Middle frontal gyrus (tissue), 1 donor: ENCODE measurements around the gene NSFL1C.
"Not testable (repeated sequence)": the region's sequence is repeated elsewhere in the genome, so short reads cannot be mapped to it uniquely, and the experiment has no call there.

Source experiments
- DNase-seq: peaks from one replicate; pipeline ENCODE4 v3.0.0-alpha.2; 2015; ENCODE audit warnings: low spot score; ENCODE audit errors: extremely low spot score

The NSFL1C gene

DNA sequence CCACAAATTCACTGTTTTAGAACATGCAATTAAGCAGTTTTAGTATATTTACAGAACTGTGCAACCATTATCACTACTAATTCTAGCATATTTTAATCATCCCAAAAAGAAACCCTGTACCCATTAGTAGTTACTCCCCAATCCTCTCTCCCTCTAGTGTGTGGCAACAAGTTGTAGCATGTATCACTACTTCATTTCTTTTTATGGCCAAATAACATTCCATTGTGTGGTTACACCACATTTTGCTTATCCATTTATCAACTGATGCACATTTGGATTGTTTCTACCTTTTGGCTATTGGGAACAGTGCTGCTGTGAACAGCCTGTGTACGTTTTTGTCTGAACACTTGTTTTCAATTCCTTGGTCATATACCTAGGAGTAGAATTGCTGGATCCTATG is 42.3 kb downstream of the NSFL1C start:
- no peak for DNase-seq

DNA sequence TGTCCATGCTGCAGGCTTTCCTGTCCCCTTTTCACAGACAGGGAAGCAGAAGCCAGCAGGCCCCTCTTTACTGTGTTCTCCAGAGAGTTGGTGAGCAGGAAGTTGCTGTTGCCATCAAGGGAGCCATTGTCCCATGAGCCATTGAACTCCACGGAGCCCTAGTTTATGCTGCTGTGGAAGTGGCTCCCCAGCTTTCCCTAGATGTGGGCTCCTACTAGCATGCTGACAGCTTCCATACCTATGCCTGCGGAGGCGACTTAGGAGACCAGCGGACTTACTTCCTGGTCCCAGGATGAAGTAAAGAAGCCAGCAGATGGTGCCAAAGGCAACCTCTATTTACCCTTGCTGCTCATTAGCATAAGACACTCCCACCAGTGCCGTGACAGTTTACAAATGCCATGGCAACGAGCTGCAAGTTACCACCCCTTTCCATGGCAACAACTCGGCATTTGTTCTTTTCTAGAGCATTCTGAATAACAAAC is 43.0 kb downstream of the NSFL1C start:
- DNase-seq: no peak

DNA sequence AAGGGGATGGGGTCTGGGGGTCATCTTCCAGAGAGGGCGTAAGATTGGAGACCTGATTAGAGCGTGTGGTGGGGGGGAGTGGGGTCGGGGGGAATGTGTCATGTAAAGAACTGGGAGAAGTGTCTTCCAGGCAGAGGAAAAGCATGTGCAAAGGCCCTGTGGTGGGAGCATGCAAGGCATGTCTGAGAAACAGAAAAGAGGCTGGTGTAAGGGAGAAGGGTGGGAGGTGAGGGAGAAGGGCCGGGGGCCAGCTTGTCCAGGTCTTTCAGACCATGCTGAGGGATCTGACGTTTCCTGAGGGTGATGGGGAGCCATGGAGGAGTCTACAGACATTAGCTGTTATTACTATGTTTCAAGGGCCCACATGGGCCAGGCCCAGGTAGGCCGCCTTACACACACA is 43.4 kb downstream of the NSFL1C start:
- no peak for DNase-seq

DNA sequence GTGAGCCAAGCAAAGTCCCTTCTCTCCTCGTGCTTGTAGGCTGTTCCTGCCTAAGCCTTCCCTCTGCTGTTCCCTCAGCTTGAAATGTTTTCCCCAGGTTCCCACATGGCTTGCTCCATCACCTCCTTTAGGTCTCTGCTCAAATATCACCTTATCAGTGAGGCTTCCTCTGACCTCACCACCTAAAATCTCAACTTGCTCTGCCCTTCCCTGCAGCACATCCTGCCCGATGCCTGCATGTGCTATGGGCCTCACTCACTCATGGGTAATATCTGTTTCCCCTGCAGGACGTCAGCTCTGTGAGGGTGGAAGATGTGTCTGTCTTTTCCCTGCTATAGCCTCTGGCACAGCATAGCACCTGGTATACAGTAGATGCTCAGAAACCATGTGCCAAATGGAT is 43.9 kb downstream of the NSFL1C start:
- DNase-seq: no peak

DNA sequence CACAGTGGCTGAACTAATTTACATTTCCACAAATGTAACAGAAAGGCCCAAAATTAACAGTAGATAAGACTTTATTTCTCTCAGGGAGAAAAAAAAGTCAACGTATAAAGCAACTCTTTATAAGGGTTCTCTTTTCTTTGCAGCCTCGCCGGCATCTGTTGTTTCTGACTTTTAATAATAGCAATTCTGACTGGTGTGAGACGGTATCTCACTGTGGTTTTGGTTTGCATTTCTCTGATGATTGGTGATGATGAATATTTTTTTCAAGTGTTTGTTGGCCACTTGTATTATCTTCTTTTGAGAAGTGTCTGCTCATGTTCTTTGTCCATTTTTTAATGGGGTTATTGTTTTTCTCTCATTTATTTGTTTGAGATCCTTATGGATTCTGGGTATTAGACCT is 46.6 kb downstream of the NSFL1C start:
- DNase-seq: no peak

DNA sequence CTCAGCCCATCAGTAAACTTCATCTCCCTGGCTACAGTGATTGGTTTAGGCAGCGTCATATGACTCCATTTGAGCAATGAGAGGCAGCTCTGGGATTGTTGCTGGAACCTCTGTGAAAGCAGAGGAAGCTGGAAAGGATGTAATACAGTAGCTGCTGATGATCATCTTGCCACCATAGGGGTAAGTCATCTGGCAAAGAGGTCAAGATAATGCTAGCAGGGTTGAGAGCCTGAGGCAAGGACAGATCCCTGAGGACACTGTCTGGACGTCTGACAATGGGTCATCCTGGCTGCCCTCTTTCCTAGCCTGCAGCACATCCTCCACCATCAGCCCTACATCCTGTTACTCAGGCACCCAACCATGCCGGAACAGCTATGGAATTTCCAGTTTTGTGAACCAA is 48.3 kb downstream of the NSFL1C start:
- DNase-seq: no peak

DNA sequence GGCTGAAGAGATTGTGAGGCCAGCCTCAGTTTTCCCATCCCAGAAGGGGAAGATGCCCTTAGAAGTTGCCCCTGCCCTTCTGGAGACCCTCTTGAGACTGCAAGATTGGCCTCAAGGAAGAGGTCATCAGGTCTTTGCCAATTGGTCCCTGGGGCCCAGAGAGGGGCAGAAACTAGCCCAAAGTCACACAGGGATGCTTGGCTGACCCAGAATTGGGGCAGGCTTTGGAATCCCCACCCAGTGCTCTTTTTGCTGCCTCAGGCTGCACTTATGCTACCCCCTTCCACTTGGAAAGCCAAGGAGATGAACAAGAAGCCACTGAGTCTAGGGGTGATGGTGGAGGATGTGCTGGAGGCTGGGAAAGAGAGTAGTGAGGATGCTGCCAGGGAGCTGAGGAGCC is 48.9 kb downstream of the NSFL1C start:
- no peak for DNase-seq

DNA sequence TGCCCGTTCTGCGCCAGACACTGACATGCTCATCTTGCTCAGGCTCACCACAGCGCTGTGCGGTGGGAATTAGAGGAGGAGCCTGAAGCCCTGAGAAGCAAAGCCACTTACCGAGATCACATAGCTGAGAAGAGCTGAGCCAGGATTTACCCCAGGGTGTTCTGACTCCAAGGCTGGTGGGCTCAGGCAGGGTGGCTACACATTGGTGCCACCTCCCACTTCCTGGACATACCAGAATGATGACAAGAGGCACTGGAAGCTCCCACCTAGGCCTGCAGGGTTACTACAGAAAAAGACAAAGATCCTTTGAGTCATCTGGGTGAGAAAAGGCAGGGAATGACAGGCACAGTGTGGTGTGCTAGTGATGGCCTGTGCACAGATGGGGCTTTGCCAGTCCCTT is 49.4 kb downstream of the NSFL1C start:
- no peak for DNase-seq

DNA sequence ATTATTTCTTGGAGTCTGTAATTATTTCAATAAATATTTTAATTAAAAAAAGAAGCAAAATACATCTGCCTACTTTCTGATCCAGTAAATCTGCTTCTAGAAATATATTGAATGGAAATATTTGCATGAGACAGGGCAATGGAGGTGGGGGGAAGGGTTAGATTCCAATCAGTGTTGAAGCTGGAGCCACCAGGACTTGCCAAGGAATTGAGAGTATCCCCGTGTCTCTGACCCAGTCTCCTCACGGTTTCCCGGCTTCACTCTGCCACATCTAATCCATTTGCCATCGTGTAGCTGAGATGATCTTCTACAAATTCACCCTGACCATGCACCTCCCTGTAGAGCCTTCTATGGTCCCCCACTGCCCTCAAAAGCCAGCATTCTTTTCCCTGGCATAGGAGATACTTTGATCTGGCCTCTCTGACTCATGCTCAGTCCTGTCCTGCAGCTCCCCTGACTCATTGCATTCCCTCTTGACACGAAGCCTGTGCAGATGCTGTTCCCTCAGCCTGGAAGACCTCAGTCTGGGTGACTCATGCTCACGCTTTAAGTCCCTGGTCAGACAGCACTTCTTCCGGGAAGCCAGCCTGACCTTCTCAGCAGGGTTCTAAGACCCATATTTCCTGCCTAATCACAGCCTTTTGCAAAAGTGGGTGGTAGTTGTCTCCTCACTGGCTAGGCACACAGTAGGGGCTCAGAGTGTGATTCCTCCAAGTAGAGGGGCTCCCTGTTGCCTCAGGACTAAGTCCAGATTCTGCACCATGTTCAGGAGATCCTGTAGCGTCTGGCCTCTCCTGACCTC is 50.8 kb downstream of the NSFL1C start:
- no peak for DNase-seq

DNA sequence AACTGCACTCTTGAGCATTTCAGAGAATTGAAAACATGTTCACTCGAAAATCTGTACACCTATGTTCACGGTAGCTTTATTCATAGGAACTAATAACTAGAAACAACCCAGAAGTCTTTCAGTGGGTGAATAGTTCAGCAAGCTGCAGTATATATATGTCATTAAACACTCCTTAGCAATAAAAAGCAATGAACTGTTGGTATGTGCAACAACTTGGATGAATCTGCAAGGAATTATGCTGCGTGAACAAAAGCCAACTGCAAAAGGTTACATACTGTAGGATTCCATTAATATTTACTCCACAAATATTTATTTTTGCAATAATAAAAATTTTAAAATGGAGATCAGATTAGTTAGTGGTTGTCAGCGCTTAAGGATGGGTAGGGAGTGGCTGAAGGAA is 51.7 kb downstream of the NSFL1C start:
- no peak for DNase-seq

DNA sequence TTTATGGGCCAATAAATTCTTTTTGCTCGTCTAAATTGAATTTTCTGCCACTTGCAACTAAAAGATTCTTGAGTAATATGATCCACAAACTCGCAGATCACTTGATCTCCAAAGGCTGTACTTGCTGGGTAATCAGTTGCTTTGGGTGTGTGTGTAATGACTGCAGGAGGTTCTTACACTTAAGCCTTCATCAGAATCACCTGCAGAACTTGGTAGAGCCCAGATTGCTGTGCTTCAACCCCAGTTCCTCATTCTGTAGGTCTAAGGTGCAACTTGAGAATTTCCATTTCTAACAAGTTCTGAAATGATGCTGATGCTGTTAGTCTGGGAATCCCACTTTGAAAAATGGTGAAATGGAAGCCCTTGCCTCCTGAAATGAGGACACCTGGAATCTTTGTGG is 60.8 kb downstream of the NSFL1C start:
- no peak for DNase-seq

DNA sequence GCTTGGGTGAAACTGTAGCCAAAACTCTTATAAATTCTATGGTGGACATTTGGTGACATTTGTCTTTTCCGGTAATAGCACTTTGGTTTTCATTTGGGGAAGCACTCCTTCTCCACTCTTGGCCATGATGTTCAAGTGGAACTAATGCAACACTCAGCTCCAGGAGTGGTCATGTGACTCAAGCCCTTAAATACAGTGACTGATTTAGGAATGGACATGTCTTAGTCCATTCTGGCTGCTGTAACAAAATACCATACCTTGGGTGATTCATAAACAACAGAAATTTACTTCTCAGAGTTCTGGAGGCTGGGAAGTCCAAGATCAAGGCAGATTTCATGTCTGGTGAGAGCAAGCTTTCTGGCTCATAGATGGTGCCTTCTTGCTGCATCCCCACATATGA is 63.0 kb downstream of the NSFL1C start:
- DNase-seq: no peak

DNA sequence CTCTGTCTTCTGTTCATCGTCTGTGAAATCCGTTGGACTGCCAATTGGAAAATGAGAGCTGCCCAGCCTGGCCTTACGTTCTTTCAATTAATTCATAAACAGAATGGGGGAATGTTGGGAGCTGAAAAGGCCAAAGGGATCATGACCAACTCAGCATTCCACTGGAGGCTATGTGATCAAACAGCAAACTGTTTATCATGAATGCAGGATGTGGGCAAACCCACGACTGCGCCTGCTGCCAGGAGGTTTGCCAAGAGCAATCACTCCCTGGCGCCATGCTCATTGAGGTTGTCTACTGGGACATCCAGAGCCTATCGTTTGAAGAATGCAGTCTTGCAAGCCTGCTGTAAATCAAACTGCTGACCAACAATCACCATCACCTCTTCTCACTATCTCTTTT is 64.5 kb downstream of the NSFL1C start:
- DNase-seq: no peak

DNA sequence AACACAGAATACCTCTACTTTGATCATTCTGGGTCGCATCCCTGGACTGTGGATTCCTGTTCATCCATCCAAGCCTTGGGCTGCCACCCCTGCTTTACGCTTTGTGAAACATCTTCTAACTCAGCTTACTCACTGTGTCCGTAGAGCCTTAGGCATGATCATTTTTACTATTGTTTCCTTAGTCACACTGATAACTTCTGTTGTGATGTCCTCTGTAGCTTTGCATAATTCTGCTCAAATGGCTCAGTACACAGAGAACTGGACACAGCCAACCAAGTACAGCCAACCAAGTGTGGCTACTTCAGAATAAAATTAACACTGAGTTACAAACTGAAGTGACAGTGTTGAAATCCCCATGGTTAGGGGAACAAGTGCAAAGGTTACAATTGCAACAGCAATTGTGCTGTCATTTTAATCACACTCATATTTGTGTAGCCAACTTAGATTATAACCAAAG is 65.2 kb downstream of the NSFL1C start:
- DNase-seq: no peak

DNA sequence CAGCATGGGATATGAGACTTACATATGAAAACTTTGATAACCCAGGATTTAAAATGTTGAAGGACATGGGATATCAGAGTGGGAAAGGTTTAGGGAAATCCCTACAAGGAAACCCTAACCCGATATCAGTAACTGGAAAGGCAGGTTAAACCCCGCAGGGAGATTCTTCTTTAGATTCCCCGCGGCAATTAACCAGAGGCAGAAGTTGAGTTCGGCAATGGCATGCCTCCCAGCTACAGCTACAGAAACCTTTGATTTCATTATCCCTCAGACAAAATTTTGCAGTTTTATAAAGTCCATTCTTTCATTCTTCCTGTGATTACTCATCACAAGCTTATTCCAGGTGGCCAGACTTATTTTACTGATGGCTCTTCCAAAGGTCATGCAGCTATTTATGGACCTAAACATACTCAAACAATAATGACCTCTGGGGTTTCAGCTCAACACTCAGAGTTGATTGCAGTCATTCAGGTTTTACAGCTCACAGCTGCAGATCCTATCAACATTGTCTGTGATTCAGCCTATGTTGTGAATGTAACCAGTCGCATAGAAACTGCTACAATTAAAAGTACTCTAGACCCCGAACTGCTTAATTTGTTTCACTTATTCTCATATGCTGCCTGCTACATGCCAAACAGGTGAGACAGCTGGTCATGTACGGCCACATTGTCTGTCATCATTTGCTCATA is 66.8 kb downstream of the NSFL1C start:
- DNase-seq: not testable (repeated sequence)

DNA sequence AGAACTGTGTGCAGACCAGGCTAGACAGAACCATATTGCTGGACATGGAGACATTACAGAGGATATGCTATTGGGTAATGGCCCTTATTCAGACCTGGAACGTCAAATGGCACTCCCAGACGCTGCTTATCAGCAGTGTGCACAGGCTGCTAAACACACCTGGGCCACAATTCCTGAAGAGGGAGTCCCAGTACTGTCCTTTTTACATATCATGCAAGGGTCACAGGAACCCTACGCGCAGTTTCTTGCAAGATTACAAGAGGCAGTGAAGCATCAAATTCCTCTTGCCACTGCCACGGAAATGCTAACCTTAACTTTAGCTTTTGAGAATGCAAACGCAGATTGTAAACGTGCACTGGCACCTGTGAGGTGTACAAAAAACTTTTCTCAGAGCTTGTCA is 68.5 kb downstream of the NSFL1C start:
- DNase-seq: not testable (repeated sequence)

DNA sequence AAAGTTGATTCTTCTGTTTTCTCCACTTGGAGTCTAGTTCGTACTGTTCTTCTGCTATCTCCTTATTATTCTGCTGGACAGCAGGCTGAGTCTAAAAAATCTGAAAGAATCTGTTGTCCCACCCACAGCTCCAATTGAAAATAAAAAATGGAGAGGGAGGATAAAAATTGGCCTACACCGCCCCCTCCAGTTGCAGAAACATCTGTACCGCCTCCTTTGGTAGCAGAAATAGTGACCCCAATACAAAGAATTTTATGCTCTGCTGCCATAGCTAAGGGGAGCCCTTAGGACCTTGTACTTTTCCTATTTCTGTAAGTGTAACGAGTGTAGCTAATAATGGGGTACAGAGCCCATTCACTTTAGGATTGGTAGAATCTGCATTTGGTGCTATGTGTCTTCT is 68.9 kb downstream of the NSFL1C start:
- no peak for DNase-seq

DNA sequence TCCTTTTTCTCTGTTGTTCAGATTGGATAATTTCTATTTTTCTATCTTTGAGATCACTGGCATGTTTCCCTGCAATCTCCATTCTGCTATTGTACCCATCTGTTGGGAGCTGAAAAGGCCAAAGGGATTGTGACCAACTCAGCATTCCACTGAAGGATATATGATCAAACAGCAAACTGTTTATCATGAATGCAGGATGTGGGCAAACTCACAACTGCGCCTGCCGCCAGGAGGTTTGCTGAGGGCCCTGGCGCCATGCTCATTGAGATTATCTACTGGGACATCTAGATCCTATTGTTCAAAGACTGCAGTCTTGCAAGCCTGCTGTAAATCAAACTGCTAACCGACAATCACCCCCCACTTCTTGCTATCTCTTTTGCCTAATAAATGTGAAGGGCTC is 69.9 kb downstream of the NSFL1C start:
- DNase-seq: no peak

DNA sequence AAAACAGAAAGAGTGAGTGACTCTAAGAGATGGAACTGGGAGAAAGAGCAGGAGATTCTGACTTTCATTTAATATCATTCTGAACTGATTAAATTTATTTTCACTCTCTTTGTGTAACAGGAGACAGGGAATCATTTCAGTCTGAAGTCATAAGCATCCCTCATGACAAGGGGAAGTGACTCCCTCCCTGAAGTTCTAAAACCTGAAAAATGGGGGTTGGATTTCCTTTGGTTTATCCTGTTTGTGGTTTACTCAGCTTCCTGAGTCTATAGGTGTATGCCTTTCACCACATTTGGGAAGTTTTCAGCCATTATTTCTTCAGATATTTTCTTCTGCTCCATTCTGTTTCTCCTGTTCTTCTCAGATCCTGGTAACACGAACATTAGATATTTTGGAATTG is 70.4 kb downstream of the NSFL1C start:
- DNase-seq: no peak

DNA sequence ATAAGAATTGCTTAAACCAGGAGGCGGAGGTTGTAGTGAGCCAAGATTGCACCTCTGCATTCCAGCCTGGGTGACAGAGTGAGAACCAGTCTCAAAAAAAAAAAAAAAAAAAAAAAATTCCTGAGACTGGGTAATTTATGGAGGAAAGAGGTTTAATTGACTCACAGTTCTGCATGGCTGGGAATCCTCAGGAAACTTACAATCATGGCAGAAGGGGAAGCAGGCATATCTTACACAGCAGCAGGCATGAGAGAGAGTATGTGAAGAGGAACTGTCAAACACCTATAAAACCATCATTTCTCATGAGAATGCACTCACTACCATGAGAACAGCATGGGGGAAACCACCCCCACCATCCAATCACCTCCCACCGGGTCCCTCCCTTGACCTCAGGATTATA is 72.0 kb downstream of the NSFL1C start:
- DNase-seq: no peak

DNA sequence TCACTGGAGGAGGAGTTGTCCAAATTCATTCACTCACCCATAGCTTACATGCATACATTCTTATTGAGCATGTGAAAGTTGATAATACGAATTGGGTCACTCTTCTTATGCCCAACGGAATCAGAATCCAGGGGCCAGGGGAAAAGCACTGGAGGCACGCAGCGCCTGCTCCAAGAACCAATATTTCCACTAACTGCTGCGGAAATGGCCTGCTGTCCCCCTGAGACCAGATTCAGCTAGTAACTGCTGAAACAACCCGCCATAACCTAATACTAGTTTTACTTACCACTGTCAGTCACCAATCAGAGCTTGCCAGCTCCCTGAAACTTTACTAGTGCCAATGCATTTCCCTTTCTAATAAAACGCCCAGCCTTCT is 73.2 kb downstream of the NSFL1C start:
- no peak for DNase-seq

DNA sequence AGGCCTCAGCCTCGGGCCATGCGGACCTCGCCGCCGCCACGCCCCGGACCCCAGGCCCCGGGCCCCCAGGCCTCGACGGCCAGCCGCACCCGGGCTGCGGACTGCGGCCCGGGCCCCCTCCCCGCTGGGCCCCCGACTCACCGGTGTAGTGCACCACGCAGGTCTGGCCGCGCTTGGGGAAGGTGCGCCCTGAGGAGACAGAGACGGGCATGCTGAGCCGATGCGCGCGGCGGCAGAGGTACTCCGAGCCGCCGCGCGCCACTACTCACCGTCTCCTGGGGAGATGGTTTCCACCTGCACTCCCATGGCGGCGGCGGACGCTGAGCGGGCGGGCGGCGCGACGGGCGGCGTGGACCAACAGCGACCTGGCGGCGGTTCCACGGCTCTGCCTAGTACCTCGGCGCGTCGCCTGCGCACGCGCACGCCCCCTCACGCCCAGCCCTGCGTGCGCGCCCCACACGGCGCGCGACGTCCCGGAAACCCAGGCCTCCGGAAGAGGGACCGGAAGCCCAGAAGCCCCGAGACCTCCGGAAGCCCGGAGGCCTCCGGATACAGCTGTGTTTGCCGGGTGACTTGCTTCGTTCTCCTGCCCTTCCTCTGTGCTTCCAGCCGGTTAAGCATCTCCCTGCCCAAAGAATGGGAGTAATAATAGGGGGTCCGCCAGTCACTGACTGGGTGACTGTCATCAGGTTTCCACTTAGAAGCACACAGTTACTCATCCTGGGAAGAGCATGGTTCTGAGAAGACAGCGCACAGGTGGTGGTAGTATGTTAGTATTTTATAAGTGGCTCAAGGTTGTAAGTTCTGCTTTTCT is 73.7 kb downstream of the NSFL1C start, which contains the start of gene FKBP1A:
TSS of gene FKBP1A (minus strand) at position 362 of the 814 bp plus-strand sequence. CDS start at position 306, 56 bp downstream.
- peak; percentile 87 for DNase-seq
